Fibroblast of gingiva (primary cell): ENCODE results near the gene METTL15.
A peak's percentile ranks its signal among the peaks of the same experiment; 100 is the strongest.
"Not testable (repeated sequence)": the region's sequence is repeated elsewhere in the genome, so short reads cannot be mapped to it uniquely, and the experiment has no call there.

ENCODE experiments used
- DNase-seq: peaks from one replicate; pipeline ENCODE4 v3.0.0-alpha.2; 2011; ENCODE audit warnings: low read depth

The METTL15 gene

GRCh38 chr11:28107750-28108618, at the start of gene METTL15, which contains the start of gene KIF18A:
Gene METTL15 (plus strand): TSS chr11:28108388. CDS start chr11:28113335, 4,947 bp downstream.
Gene KIF18A (minus strand): TSS chr11:28108156. CDS start chr11:28097947, 10,209 bp downstream.
- peak; percentile 100 for DNase-seq

GRCh38 chr11:28071305-28071704, 36.9 kb upstream of the METTL15 start:
- no peak for DNase-seq

GRCh38 chr11:28072321-28072720, 35.9 kb upstream of the METTL15 start:
- no peak for DNase-seq

- no peak for DNase-seq
Observed at GRCh38 chr11:28077521-28077920, 30.7 kb upstream of the METTL15 start.

GRCh38 chr11:28083118-28083517, 25.1 kb upstream of the METTL15 start:
- DNase-seq, result no peak

- DNase-seq, result peak; percentile 56
Observed at GRCh38 chr11:28086569-28086968, 21.6 kb upstream of the METTL15 start.

GRCh38 chr11:28087192-28087591, 21.0 kb upstream of the METTL15 start:
- not testable (repeated sequence) for DNase-seq

GRCh38 chr11:28087693-28088092, 20.5 kb upstream of the METTL15 start:
- not testable (repeated sequence) for DNase-seq

- DNase-seq, result peak; percentile 51
Observed at GRCh38 chr11:28089378-28089777, 18.8 kb upstream of the METTL15 start.

- DNase-seq, result peak; percentile 40
Observed at GRCh38 chr11:28090052-28090749, 18.0 kb upstream of the METTL15 start.

- no peak for DNase-seq
Observed at GRCh38 chr11:28092786-28093185, 15.4 kb upstream of the METTL15 start.

GRCh38 chr11:28098257-28098656, 9.9 kb upstream of the METTL15 start:
- no peak for DNase-seq

- DNase-seq, result no peak
Observed at GRCh38 chr11:28099715-28100114, 8.5 kb upstream of the METTL15 start.

- no peak for DNase-seq
Observed at GRCh38 chr11:28100665-28101064, 7.5 kb upstream of the METTL15 start.

GRCh38 chr11:28102300-28102699, 5.9 kb upstream of the METTL15 start:
- DNase-seq, result not testable (repeated sequence)

- no peak for DNase-seq
Observed at GRCh38 chr11:28104425-28104824, 3.8 kb upstream of the METTL15 start.

- DNase-seq, result no peak
Observed at GRCh38 chr11:28104984-28105383, 3.2 kb upstream of the METTL15 start.

GRCh38 chr11:28105869-28106268, 2.3 kb upstream of the METTL15 start:
- DNase-seq, result no peak

GRCh38 chr11:28106353-28107043, 1.7 kb upstream of the METTL15 start:
- DNase-seq, result no peak

GRCh38 chr11:28107191-28107749, 918 bp upstream of the METTL15 start:
- DNase-seq, result peak; percentile 16

GRCh38 chr11:28108958-28109357, 770 bp downstream of the METTL15 start:
- no peak for DNase-seq
